Endothelial cell of umbilical vein (primary cell): ENCODE measurements around the gene MBD2. TPM values are rescaled to one million over a fixed set of nuclear protein-coding genes. Genes with fewer than 3 reads are reported as not detected.

Source experiments
- BruUV-seq: library from RNA; stranded (reverse); fragments of 400-500 nt; replicated peaks from 2 replicates; lab custom pipeline; 2021; lab: Mats Ljungman, UMichigan
- CTCF ChIA-PET: fragments of 300-600, 350-600 bp; sonication (Branson Sonifier 250); formaldehyde crosslinking; loops from one replicate; lab custom pipeline; 2021; ENCODE audit warnings: antibody characterized with exemption, inconsistent platforms; lab: Charles Lee
- POLR2A ChIA-PET: fragments of 300-600, 350-600 bp; sonication (Branson Sonifier 250); formaldehyde crosslinking; loops from one replicate; lab custom pipeline; 2021; ENCODE audit warnings: antibody characterized with exemption, inconsistent platforms; lab: Charles Lee
- DNase-seq: peaks from one replicate; pipeline ENCODE4 v3.0.0-alpha.2; 2011; ENCODE audit warnings: low read depth, low spot score
- FAIRE-seq: peaks from 2 replicates; lab custom pipeline; 2011; peaks lifted over from hg19 to GRCh38; lab: Jason Lieb, UNC
- H2AFZ ChIP-seq: 2 replicates; pipeline ENCODE4 v1.6.0; 2012; ENCODE audit warnings: low read depth, low read length, control low read depth, inconsistent platforms
- H3K27ac ChIP-seq: 2 replicates; pipeline ENCODE4 v1.5.1; 2011; ENCODE audit warnings: low read depth, mild to moderate bottlenecking, control low read depth, low read length, moderate library complexity; ENCODE audit not compliant: insufficient read depth
- H3K27me3 ChIP-seq, 2 experiments: 2 replicates each; pipeline versions ENCODE4 v1.6.0 to v1.6.1; 2011; ENCODE audit warnings: low read length in 2 of 2, mixed read lengths in 1 of 2; ENCODE audit not compliant: control insufficient read depth in 2 of 2, insufficient read depth in 2 of 2
- H3K36me3 ChIP-seq, 2 experiments: 2 replicates in 1 of 2; 3 replicates in 1 of 2; pipeline ENCODE4 v1.5.1; 2011; ENCODE audit warnings: low read length in 2 of 2, mild to moderate bottlenecking in 1 of 2, moderate library complexity in 1 of 2; ENCODE audit not compliant: control insufficient read depth in 2 of 2, insufficient read depth in 2 of 2; ENCODE audit errors: extremely low read depth in 1 of 2
- H3K4me1 ChIP-seq: 3 replicates; pipeline ENCODE4 v1.5.1; 2011; ENCODE audit warnings: mild to moderate bottlenecking, low read length; ENCODE audit not compliant: control insufficient read depth, insufficient read depth; ENCODE audit errors: extremely low read depth
- H3K4me2 ChIP-seq: 2 replicates; pipeline ENCODE4 v1.6.1; 2011; ENCODE audit warnings: low read length, control low read depth, mixed read lengths; ENCODE audit not compliant: insufficient read depth
- H3K4me3 ChIP-seq, 3 experiments: fragments of 200-600 bp in 1 of 3; sonication (generic), shearing (Covaris generic) in 1 of 3; replicated peaks in 1 of 3; 2 replicates each; pipeline ENCODE4 v1.5.1; 2011 to 2016; ENCODE audit warnings: control low read depth in 3 of 3, low read length in 3 of 3, mild to moderate bottlenecking in 2 of 3, inconsistent platforms in 1 of 3, low read depth in 1 of 3, moderate library complexity in 1 of 3; ENCODE audit not compliant: insufficient read depth in 1 of 3
- H3K79me2 ChIP-seq: 2 replicates; pipeline ENCODE4 v1.6.0; 2012; ENCODE audit warnings: low read length, inconsistent platforms; ENCODE audit not compliant: control insufficient read depth, insufficient read depth
- H3K9ac ChIP-seq: replicated peaks from 2 replicates; pipeline ENCODE3; 2011; ENCODE audit warnings: low read length, control low read depth; ENCODE audit not compliant: insufficient read depth; ENCODE audit errors: extremely low read depth
- H3K9me1 ChIP-seq: replicated peaks from 3 replicates; pipeline ENCODE4 v1.6.0; 2011; ENCODE audit warnings: mild to moderate bottlenecking, low read length; ENCODE audit not compliant: control insufficient read depth, insufficient read depth; ENCODE audit errors: extremely low read depth
- H3K9me3 ChIP-seq: replicated peaks from 2 replicates; pipeline ENCODE4 v1.5.1; 2012; ENCODE audit warnings: low read length, inconsistent platforms; ENCODE audit not compliant: control insufficient read depth, insufficient read depth
- H4K20me1 ChIP-seq: replicated peaks from 2 replicates; pipeline ENCODE3; 2011; ENCODE audit warnings: mild to moderate bottlenecking, low read length; ENCODE audit not compliant: control insufficient read depth, insufficient read depth; ENCODE audit errors: extremely low read depth
- CTCF ChIP-seq, 2 donors: IDR thresholded peaks; 1 replicate in 1 of 2; 2 replicates in 1 of 2; pipeline ENCODE4 v1.5.1; 2011; ENCODE audit warnings: low read length in 2 of 2, mild to moderate bottlenecking in 2 of 2, moderate library complexity in 2 of 2, control low read depth in 1 of 2, inconsistent platforms in 1 of 2, low read depth in 1 of 2; ENCODE audit not compliant: insufficient read depth in 1 of 2; ENCODE audit errors: extremely low read depth in 1 of 2
- EZH2 ChIP-seq: IDR thresholded peaks from 2 replicates; pipeline ENCODE4 v1.6.1; 2012; ENCODE audit warnings: borderline replicate concordance, low read depth, mild to moderate bottlenecking, moderate library complexity, low read length, inconsistent platforms; ENCODE audit not compliant: severe bottlenecking
- FOS ChIP-seq: IDR thresholded peaks from 2 replicates; pipeline ENCODE4 v1.6.1; 2011; ENCODE audit warnings: mild to moderate bottlenecking, low read length, moderate library complexity, borderline replicate concordance; ENCODE audit not compliant: insufficient read depth
- GATA2 ChIP-seq: IDR thresholded peaks from 2 replicates; pipeline ENCODE4 v1.7.0; 2011; ENCODE audit warnings: low read depth, mild to moderate bottlenecking, moderate library complexity, mixed read lengths, low read length; ENCODE audit not compliant: insufficient read length, insufficient read depth
- JUN ChIP-seq: IDR thresholded peaks from 2 replicates; pipeline ENCODE4 v1.6.1; 2011; ENCODE audit warnings: borderline replicate concordance, low read depth; ENCODE audit not compliant: insufficient read length, insufficient read depth
- MYC ChIP-seq: IDR thresholded peaks from one replicate; pipeline ENCODE4 v1.6.1; 2011; ENCODE audit warnings: mild to moderate bottlenecking, low read depth, low read length
- POLR2A ChIP-seq: IDR thresholded peaks from 2 replicates; pipeline ENCODE4 v1.6.1; 2012; ENCODE audit warnings: low read depth, mild to moderate bottlenecking, control low read depth, low read length
- POLR2AphosphoS5 ChIP-seq: IDR thresholded peaks from 2 replicates; pipeline ENCODE4 v1.6.1; 2012; ENCODE audit warnings: low read depth, mild to moderate bottlenecking, control low read depth, low read length, moderate library complexity; ENCODE audit not compliant: insufficient read depth
- dilution Hi-C: fragments of 300-500 bp; cut with MboI; formaldehyde crosslinking; loops from one replicate; pipeline ENCODE4 v1.15.0; 2019; ENCODE audit warnings: low sequenced_read_pairs; ENCODE audit not compliant: extremely low pct_ligation_motif_present
- intact Hi-C: fragments of 100-400 bp; cut with micrococcal nuclease; formaldehyde crosslinking; loops from one replicate; pipeline ENCODE4 v1.10.0; 2022
- polyA plus RNA-seq, 4 experiments: library from polyadenylated mRNA; depleted of rRNA in 3 of 4; stranded (reverse) in 3 of 4; unstranded in 1 of 4; fragments of >200 nt; gene quantifications; 2 replicates each; pipeline versions ENCODE4 v1.2.1 to v1.2.3, GENCODE V29; 2011 to 2012; ENCODE audit warnings: missing spikeins in 1 of 4
- total RNA-seq: library from RNA; stranded (reverse); gene quantifications from 2 replicates; pipeline ENCODE4 v1.2.3, GENCODE V29; 2021
- TF ChIP-seq, protein P1 (sequence below): IDR thresholded peaks from 2 replicates; pipeline ENCODE4 v1.6.1; 2011; ENCODE audit not compliant: insufficient read depth, insufficient read length

The MBD2 gene
- total and polyA plus RNA-seq, 2 donors (not counting 3 experiments of a cell fraction or from before 2014, with no cell fraction given), result 86.8 to 110 TPM

DNA sequence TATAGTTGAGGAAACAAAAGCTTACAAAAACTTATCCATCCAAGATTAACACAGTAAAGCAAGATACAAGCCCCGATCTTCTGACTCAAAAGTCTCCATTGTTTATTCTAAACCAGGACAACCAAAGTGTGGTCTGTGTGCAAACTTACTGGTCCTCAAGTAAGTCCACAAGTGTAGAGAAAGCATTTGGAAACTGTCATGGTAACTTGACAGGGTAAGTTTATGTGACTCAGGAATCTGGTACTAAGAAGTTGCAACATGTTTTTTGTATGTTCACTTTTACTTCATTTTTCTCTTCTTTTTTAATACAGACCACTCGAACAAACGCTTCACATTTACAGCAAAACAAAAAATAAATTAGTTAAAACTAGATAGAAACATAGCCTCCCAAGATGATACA, 9.4 kb downstream of the MBD2 start:
- Histone ChIP-seq H3K4me3 (no peak overlapping the region), H4K20me1 (peaks cover 17% of the 10 kb centered on the region), H2AFZ (no peak overlapping the region), H3K4me1 (peaks cover 6% of the 10 kb centered on the region), H3K27me3 (no peaks in the 10 kb centered on the region), H3K9ac (no peak overlapping the region), H3K9me3 (no peaks in the 10 kb centered on the region), H3K9me1 (no peaks in the 10 kb centered on the region), H3K36me3 (no peaks in the 10 kb centered on the region), H3K4me2 (no peak overlapping the region), H3K27ac (no peak overlapping the region), H3K79me2 (peaks cover 95% of the 10 kb centered on the region)
- TF ChIP-seq POLR2AphosphoS5 (no peak), GATA2 (no peak), JUN (no peak), POLR2A (no peak), EZH2 (no peak), MYC (no peak), CTCF (IDR thresholded peaks at IDR 0.05; ENCODE audit: extremely low read depth in 1 of 2, insufficient read depth in 1 of 2, low read depth in 1 of 2, low read length in 2 of 2) (no peak), FOS (no peak)
- TF ChIP-seq, protein P1, sequence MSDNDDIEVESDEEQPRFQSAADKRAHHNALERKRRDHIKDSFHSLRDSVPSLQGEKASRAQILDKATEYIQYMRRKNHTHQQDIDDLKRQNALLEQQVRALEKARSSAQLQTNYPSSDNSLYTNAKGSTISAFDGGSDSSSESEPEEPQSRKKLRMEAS, result no peak
- intact Hi-C loops (no loop called here), dilution Hi-C loops (no loop called here)
- CTCF ChIA-PET, result interaction anchor here (0.6 kb wide), 1 partner anchor 13 kb away, joined by 3 read pairs; no protein-coding TSS in a partner anchor
- DNase-seq, result no peak
- no peak for FAIRE-seq
- POLR2A ChIA-PET, result no interaction called here
- no TSS peak for BruUV-seq
